ENCODE measurements around the gene SGCD.

GRCh38 chr5:156402387-156402921 lies 75.5 kb downstream of the SGCD start:
- TF ChIP-seq CTCF (IDR thresholded peaks at IDR 0.05) (no peak), POLR2A (IDR thresholded peaks at IDR 0.05) (no peak)
